ES-I3 (cell line): ENCODE data around the gene GAREM2.

Experiments
- H3K36me3 ChIP-seq: 2 replicates; pipeline ENCODE4 v1.6.1; 2013; ENCODE audit warnings: mild to moderate bottlenecking, low read length, control low read depth, moderate library complexity; ENCODE audit not compliant: insufficient read depth
- H3K4me1 ChIP-seq: 2 replicates; pipeline ENCODE4 v1.6.1; 2013; ENCODE audit warnings: mild to moderate bottlenecking, control low read depth, low read length; ENCODE audit not compliant: insufficient read depth
- H3K9ac ChIP-seq: 2 replicates; pipeline ENCODE4 v1.6.1; 2013; ENCODE audit warnings: low read depth, mild to moderate bottlenecking, low read length, moderate library complexity
- H3K9me3 ChIP-seq: 2 replicates; pipeline ENCODE4 v1.6.1; 2013; ENCODE audit warnings: mild to moderate bottlenecking, low read length, moderate library complexity; ENCODE audit not compliant: control insufficient read depth, insufficient read depth

The GAREM2 gene

DNA sequence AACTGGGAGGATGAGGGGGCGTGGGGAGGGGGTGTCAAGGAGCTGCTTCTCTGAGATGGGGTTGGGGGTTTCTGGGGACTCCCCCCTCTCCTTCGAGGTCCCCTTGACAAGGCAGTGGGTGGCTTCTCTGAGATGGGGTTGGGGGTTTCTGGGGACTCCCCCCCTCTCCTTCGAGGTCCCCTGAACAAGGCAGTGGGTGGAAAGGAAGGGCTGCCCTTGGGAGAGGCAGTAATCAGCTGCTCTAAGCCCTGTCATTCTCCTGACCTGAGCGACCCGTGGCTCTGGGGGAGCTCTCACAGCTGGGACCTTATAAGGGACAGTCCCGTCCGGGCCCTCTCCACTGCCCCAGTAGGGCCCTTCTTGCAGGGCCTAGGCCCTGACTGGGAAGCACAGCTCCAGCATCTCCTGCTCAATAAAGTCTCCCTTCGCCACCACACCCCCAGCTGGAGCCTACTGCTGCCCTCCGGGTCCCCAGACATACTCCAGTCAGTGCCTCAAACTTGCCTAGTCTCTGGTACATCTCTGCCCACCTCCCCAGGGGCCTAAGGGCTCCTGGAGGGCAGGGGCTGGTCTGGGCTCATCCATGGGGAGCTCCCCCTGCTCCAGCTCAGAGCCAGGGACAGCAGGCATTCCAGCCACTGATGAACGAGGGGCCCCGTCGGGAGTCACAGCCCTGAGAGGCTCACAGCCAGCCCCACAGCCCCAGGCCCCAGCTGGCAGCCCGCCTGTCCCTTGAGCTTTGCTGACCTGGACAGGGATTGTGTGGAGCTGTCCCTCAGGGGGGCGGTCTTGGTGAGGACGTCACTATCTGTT, 2.8 kb downstream of the GAREM2 start:
- Histone ChIP-seq H3K4me1 (peaks cover 17% of the 10 kb centered on the region), H3K36me3 (no peaks in the 10 kb centered on the region), H3K9ac (no peak overlapping the region), H3K9me3 (no peaks in the 10 kb centered on the region)

DNA sequence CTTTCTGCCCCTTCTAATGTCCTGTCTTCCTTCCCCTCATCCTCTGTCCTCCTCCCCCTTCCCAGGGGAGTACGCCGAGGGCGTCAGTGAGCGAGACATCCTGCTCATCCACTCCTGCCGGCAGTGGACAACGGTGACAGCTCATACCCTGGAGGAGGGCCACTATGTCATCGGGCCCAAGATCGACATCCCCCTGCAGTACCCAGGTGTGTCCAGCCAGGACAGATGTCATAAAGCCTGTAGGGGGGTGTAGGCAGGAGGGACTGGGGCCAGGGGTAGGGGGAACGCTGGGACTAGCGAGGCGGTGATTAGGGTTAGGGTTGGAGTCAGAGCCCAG, 3.4 kb downstream of the GAREM2 start:
- Histone ChIP-seq H3K9ac (no peak overlapping the region), H3K4me1 (peaks cover 12% of the 10 kb centered on the region), H3K9me3 (no peaks in the 10 kb centered on the region), H3K36me3 (no peaks in the 10 kb centered on the region)

DNA sequence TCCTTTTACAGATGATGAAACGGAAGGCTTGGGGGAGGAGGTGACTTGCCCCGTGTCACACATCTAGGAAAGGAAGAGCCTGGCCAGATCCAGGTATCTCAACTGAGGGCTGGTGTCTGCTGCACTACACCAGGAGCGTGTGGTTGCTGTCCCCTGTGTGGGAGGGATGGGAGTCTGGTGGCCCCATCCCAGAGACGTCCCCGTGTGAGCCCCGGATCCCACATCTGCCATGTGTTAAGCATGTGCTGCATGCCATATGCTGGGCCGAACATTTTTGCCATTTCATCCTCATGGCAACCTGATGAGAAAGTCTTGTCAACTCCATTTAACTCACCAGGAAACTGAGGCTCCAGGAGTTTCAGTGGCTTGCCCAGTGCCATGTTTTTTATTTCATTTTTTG, 4.2 kb downstream of the GAREM2 start:
- H3K9me3 ChIP-seq = no peaks in the 10 kb centered on the region
- H3K36me3 ChIP-seq = no peaks in the 10 kb centered on the region
- H3K4me1 ChIP-seq = peaks cover 12% of the 10 kb centered on the region
- no peak overlapping the region for H3K9ac ChIP-seq

- no peaks in the 10 kb centered on the region for H3K36me3 ChIP-seq
- peaks cover 12% of the 10 kb centered on the region for H3K4me1 ChIP-seq
- peak overlapping the region; percentile 58; the same call in 1 of the 2 replicates for H3K9ac ChIP-seq
- no peaks in the 10 kb centered on the region for H3K9me3 ChIP-seq
Observed at GRCh38 chr2:26178246-26178645, 5.4 kb downstream of the GAREM2 start.

DNA sequence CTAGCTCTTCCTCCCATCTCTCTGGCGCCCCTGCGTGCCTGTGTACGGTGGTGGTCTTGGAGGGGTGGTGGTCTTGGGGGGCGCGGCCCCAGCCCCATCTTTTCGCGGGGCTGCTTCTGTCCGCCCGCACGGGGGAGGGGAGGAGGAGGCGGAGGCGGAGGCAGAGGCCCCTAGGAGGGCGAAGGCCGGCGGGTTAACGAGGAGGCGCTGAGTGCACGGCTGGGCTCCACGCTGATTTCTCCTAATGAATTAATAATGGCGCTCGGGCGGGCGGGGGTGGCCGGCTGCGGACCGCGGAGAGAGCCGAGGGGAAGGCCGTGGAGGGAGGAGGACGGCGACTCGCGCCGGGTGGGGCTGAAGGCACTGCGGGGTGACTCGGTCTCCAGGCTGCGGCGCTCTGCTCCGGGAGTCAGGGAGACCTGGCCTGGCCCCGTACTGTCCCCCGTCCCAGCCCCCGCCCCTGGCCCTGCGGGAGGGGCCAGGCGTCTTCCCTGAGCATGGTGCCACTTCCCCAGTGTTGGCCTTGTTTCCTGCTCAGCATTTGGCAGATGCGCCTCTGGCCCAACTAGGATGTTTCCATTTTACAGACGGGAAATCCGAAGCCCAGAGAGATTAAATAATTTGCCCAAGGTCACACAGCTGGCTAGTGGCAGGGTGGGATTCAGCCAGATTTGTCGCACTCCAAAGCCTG, 6.0 kb downstream of the GAREM2 start:
- Histone ChIP-seq H3K9ac (peak overlapping the region; percentile 58), H3K36me3 (no peaks in the 10 kb centered on the region), H3K4me1 (peaks cover 12% of the 10 kb centered on the region), H3K9me3 (no peaks in the 10 kb centered on the region)

DNA sequence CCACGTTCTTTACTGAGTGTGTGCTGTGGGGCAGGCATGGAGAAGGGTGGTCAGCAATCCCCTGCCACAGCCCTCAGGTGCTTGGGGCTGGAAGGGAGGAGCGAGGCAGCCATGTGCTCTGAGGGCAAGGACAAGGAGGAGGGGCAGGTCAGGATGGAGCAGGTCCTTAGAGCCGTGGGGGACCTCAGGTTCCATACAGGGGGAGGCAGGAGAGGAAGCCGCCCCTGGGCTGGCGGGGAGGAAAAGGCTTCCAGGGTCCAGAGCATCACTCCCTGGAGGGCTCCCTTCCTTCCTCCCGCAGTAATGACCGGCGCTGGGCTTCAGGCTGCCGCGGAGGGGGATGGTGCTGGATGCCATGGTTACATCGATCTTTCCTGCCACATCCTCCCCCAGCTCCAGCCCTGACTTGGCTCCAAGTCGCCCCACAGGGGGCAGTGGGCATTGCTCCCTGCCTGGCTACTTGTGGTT, 6.6 kb downstream of the GAREM2 start:
- no peaks in the 10 kb centered on the region for H3K9me3 ChIP-seq
- H3K36me3 ChIP-seq = no peaks in the 10 kb centered on the region
- H3K4me1 ChIP-seq = peaks cover 9% of the 10 kb centered on the region
- peak overlapping the region; percentile 58 for H3K9ac ChIP-seq

DNA sequence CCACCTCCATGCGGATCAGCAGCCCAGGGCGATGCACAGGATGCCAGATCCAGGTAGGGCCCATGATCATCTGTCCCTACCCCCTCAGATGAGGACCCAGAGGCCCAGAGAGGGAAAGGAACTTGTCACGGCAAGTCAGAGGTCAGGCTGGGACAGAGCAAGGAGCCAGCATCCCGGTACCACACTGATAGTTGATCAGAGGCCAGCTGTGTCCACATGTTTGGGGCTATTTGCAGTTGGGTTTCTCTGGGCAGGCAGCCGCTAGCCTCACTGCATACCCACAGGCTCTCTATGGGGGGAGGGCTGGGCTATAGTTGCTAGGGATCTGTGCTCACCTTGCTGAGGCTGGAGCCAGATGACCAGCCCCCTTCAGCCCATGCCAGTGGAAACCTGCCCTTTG, 9.6 kb downstream of the GAREM2 start:
- Histone ChIP-seq H3K9ac (no peak overlapping the region), H3K9me3 (no peaks in the 10 kb centered on the region), H3K36me3 (no peaks in the 10 kb centered on the region), H3K4me1 (peaks cover 4% of the 10 kb centered on the region; the same call in 1 of the 2 replicates)

DNA sequence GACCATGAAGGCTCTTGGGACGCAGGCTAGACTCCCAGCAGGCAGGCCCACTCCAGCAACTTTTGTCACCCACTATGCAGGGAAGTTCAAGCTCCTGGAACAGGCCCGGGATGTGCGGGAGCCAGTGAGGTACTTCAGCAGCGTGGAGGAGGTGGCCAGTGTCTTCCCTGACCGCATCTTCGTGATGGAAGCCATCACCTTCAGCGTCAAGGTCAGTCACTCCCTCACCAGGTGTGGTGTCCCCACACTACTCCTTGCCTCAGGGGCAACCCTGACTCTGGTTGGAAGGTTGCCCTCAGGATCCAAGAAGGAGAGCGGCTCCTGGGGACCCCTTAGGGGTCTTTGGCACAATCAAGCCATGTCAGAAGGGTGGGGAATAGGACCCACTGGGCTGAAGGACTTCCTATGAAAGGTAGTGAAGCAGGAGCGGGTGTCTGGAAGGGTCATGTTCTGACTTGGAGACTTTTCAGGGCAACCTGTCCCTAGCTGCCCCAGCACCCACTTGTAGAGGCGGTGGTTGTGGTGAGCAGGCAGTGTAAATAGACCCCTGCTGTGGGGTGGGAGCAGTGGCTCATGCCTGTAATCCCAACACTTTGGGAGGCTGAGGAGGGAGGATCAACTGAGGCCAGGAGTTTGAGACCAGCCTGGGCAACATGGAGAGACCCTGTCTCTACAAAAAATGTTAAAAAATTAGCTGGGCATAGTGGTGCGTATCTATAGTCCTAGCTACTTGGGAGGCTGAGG, 10.2 kb downstream of the GAREM2 start:
- Histone ChIP-seq H3K4me1 (peaks cover 4% of the 10 kb centered on the region; the same call in 1 of the 2 replicates), H3K36me3 (no peaks in the 10 kb centered on the region), H3K9ac (no peak overlapping the region), H3K9me3 (no peaks in the 10 kb centered on the region)

DNA sequence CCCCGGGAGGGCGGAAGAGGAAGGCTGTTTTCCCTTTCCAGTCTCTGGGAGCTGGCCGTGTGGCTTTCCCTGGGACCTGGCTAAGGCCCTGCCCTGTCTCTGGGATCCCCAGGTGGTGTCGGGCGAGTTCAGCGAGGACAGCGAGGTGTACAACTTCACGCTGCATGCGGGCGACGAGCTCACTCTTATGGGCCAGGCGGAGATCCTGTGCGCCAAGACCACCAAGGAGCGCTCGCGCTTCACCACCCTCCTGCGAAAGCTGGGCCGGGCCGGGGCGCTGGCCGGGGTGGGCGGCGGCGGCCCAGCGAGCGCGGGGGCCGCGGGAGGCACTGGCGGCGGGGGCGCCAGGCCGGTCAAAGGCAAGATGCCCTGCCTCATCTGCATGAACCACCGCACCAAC, 11.2 kb downstream of the GAREM2 start:
- no peaks in the 10 kb centered on the region for H3K36me3 ChIP-seq
- H3K9me3 ChIP-seq = no peaks in the 10 kb centered on the region
- peaks cover 4% of the 10 kb centered on the region; the same call in 1 of the 2 replicates for H3K4me1 ChIP-seq
- H3K9ac ChIP-seq = peak overlapping the region; percentile 57; the same call in 1 of the 2 replicates

- H3K9me3 ChIP-seq = no peaks in the 10 kb centered on the region
- peak overlapping the region; percentile 59 for H3K9ac ChIP-seq
- no peaks in the 10 kb centered on the region; the same call in 1 of the 2 replicates for H3K36me3 ChIP-seq
Observed at GRCh38 chr2:26184555-26185303, 11.8 kb downstream of the GAREM2 start.

GRCh38 chr2:26185304-26185928, 12.5 kb downstream of the GAREM2 start:
- H3K9ac ChIP-seq = peak overlapping the region; percentile 59
- H3K9me3 ChIP-seq = no peaks in the 10 kb centered on the region
- no peaks in the 10 kb centered on the region for H3K4me1 ChIP-seq
- H3K36me3 ChIP-seq = no peaks in the 10 kb centered on the region; the same call in 1 of the 2 replicates

More at GRCh38 chr2:26184555-26185303, 11.8 kb downstream of the GAREM2 start:
- H3K4me1 ChIP-seq = peaks cover 4% of the 10 kb centered on the region; the same call in 1 of the 2 replicates

DNA sequence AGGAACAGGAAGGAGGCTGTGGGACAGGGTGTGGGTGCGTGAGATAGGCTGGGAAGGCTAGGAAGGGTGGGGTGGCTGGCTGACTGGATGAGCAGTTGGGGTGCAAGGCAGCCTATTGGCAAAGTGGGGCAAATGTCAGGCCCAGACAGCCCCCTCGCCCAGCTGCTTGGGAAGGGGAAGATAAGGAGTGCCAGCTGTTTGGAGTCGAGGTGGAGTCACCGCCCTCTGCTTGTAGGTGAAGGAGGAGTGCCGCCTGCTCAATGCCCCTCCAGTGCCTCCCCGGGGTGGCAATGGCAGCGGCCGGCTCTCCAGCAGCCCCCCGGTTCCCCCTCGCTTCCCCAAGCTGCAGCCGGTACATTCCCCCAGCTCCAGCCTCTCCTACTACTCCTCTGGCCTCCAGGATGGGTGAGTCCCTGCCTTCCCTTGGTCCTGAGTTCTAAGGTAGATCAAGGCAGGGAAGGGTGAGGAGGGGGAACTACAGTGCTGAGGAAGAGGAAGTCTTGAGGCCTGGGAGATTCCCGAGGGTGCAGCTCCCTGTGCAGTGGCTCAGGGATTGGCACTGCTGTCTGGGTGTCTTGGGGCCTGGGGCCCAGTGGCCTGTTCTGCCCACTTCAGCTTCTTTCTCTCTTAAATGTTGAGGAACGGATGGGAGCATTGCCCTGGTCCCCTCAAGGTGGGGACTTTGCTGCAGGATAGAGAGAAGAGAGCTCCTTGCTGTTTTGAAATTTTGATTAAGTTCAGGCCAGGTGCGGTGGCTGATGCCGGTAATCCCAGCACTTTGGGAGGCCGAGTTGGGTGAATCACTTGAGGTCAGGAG, 13.3 kb downstream of the GAREM2 start:
- Histone ChIP-seq H3K9ac (no peak overlapping the region), H3K4me1 (no peaks in the 10 kb centered on the region), H3K36me3 (peaks cover 5% of the 10 kb centered on the region; the same call in 1 of the 2 replicates)

DNA sequence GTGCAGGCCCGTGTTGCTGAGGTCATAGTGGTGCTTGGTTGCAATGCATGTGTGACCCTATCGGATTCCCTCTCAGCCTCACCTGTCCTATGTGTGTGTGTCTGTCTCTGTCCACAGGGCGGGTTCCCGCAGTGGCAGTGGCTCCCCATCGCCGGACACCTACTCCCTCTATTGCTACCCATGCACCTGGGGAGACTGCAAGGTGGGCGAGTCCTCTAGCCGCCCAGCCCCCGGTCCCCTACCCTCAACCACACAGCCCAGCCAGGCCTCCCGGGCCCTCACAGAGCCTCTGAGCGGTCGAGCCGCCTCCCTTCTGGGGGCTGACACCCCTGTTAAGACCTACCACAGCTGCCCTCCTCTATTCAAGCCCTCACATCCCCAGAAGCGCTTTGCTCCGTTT, 14.2 kb downstream of the GAREM2 start:
- Histone ChIP-seq H3K4me1 (no peaks in the 10 kb centered on the region), H3K9ac (no peak overlapping the region), H3K36me3 (peaks cover 6% of the 10 kb centered on the region; the same call in 1 of the 2 replicates), H3K9me3 (no peaks in the 10 kb centered on the region)

More for the DNA sequence above, 13.3 kb downstream of the GAREM2 start:
- H3K9me3 ChIP-seq = no peaks in the 10 kb centered on the region
